Choroid plexus epithelial cell (primary cell): ENCODE data around the gene XKRX.

ENCODE experiments used
- DNase-seq: peaks from one replicate; pipeline ENCODE4 v3.0.0-alpha.2; 2010; ENCODE audit warnings: low read depth
- H3K4me3 ChIP-seq: 2 replicates; pipeline ENCODE4 v1.5.1; 2011; ENCODE audit warnings: low read depth, mild to moderate bottlenecking, control low read depth, low read length, moderate library complexity
- TF ChIP-seq, protein P1 (sequence below): conservative IDR thresholded peaks from 2 replicates; pipeline ENCODE4 v1.5.1; 2011; ENCODE audit warnings: low read depth, mild to moderate bottlenecking, control low read depth, inconsistent platforms, low read length, moderate library complexity

The XKRX gene

DNA sequence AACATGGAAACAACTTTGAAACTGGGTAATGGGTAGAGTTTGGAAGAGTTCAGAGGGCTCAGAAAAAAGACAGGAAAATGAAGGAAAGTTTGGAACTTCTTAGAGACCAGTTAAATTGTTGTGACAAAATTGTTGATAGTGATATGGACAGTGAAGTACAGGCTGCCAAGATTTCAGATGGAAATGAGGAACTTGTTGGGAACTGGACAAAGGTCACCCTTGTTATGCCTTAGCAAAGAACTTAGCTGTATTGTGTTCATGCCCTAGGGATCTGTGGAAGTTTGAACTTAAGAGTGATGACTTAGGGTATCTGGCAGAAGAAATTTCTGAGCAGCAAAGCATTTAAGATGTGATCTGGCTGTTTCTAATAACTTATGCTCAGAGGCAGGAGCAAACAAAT is 35.6 kb upstream of the XKRX start:
- TF ChIP-seq, protein P1, sequence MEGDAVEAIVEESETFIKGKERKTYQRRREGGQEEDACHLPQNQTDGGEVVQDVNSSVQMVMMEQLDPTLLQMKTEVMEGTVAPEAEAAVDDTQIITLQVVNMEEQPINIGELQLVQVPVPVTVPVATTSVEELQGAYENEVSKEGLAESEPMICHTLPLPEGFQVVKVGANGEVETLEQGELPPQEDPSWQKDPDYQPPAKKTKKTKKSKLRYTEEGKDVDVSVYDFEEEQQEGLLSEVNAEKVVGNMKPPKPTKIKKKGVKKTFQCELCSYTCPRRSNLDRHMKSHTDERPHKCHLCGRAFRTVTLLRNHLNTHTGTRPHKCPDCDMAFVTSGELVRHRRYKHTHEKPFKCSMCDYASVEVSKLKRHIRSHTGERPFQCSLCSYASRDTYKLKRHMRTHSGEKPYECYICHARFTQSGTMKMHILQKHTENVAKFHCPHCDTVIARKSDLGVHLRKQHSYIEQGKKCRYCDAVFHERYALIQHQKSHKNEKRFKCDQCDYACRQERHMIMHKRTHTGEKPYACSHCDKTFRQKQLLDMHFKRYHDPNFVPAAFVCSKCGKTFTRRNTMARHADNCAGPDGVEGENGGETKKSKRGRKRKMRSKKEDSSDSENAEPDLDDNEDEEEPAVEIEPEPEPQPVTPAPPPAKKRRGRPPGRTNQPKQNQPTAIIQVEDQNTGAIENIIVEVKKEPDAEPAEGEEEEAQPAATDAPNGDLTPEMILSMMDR = no peak
- no peak overlapping the region for H3K4me3 ChIP-seq
- DNase-seq = no peak

DNA sequence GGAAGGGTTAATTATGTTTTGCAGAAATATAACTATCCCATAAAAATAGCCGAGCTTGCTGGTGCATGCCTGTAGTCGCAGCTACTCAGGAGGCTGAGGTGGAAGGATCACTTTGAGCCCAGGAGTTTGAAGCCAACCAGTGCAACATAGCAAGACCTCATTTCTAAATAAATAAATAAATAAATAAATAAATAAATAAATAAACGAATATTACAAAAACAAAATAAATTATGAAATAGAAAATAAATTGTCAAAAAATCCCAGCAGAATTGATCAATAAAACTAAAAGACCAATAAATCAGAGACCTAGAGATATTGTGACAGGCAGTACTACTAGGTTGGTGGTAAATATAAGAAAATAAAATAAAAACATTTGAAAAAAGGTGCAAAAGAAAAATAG is 34.1 kb upstream of the XKRX start:
- no peak overlapping the region for H3K4me3 ChIP-seq
- TF ChIP-seq, protein P1 = no peak
- DNase-seq = no peak

DNA sequence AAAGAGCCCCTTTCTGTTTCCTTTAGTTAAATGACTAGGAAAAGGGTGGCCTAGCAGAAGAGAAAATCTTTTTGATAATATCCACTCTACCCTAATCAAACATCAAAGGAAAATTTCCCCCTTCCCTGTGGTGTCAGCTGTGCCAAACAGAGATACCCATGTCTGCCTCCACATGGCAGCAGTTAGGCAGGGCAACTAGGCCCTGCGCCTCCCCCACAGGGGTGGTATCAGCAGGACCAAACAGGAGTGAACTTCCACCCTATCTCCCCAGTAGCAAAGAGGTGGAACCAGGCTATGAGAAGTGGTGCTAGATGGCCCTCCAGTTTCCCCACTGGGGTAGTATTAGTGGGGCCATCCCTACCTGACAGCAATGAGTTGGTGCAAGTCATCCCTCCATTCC is 19.8 kb upstream of the XKRX start:
- H3K4me3 ChIP-seq = no peak overlapping the region
- TF ChIP-seq, protein P1 = no peak

GRCh38 chrX:100946299-100946927 is 17.7 kb upstream of the XKRX start:
- H3K4me3 ChIP-seq = no peak overlapping the region
- peak; percentile 19 for DNase-seq
- TF ChIP-seq, protein P1 = no peak

More for the DNA sequence above, 19.8 kb upstream of the XKRX start:
- DNase-seq = no peak

DNA sequence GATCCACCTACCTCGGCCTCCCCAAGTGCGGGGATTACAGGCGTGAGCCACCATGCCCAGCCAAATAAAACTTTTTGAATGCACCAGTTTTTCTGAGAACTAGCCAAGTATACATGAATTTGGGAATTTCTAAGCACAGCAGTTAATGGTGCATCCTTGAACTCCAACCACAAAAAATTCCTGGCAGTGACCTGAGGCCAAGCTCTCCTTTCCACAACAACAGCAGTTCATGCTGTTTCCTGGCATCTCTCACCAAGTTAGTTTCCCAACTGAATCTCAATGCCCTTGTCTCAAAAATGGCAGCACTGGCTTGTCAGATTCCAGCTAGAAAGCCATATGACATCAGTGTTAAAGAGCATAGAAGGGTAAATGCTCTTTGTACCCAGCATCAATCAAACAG is 15.9 kb upstream of the XKRX start:
- H3K4me3 ChIP-seq = no peak overlapping the region
- TF ChIP-seq, protein P1 = no peak
- peak; percentile 34 for DNase-seq

GRCh38 chrX:100939333-100939732 is 10.6 kb upstream of the XKRX start:
- DNase-seq = no peak
- H3K4me3 ChIP-seq = no peak overlapping the region
- TF ChIP-seq, protein P1 = no peak

- no peak overlapping the region for H3K4me3 ChIP-seq
- DNase-seq = no peak
- TF ChIP-seq, protein P1 = no peak
Measured at GRCh38 chrX:100935767-100936166, 7.0 kb upstream of the XKRX start.
